Body of pancreas (tissue), 4 donors: Measurements from ENCODE around the gene TNNI3. TPM values are rescaled to one million over a fixed set of nuclear protein-coding genes. Genes with fewer than 3 reads are reported as not detected.

Source experiments
- ATAC-seq: fragments of 150-250 bp; one replicate; pipeline ENCODE4 v1.9.1; 2016
- DNase-seq, 4 donors: peaks; one replicate each; pipeline ENCODE4 v3.0.0-alpha.2; 2019
- H3K27ac ChIP-seq, 4 donors: fragments of 200-600 bp; sonication (generic); 1 replicate in 3 of 4; 2 replicates in 1 of 4; pipeline versions ENCODE4 v1.5.1 to v1.6.1; 2016 to 2019; ENCODE audit warnings: mild to moderate bottlenecking in 1 of 4, mixed read lengths in 1 of 4, moderate library complexity in 1 of 4
- H3K27me3 ChIP-seq, 2 donors: fragments of 200-600 bp; sonication (generic); one replicate each; pipeline ENCODE4 v1.6.0; 2016; ENCODE audit warnings: mild to moderate bottlenecking in 1 of 2
- H3K36me3 ChIP-seq, 2 donors: fragments of 200-600 bp; sonication (generic); replicated peaks in 1 of 2; 2 replicates each; pipeline ENCODE4 v1.5.1; 2016; ENCODE audit warnings: low read depth in 2 of 2; ENCODE audit not compliant: insufficient read depth in 1 of 2
- H3K4me1 ChIP-seq: fragments of 200-600 bp; sonication (generic); one replicate; pipeline ENCODE4 v1.6.0; 2016
- H3K4me3 ChIP-seq, 2 donors: fragments of 200-600 bp; sonication (generic); 1 replicate in 1 of 2; 2 replicates in 1 of 2; pipeline ENCODE4 v1.5.1; 2016 to 2019
- H3K9me3 ChIP-seq, 3 donors: fragments of 200-600 bp; sonication (generic); 1 replicate in 2 of 3; 2 replicates in 1 of 3; pipeline ENCODE4 v1.5.1; 2016
- POLR2A ChIP-seq, 3 donors: fragments of 450-650 bp; IDR thresholded peaks; one replicate each; pipeline ENCODE4 v1.6.1; 2016; ENCODE audit warnings: antibody characterized with exemption in 3 of 3, mild to moderate bottlenecking in 2 of 3
- WGBS, 2 donors: methylation state at CpG; one replicate each; pipeline ENCODE4 v1.1.5; 2017; 5-methylcytosine and 5-hydroxymethylcytosine counted together
- intact Hi-C: fragments of 100-400 bp; cut with DNase I; formaldehyde crosslinking; loops from one replicate; pipeline ENCODE4 v1.15.1; 2023
- total RNA-seq, 2 donors: library from RNA; depleted of rRNA; stranded (reverse); fragments of >200 nt; gene quantifications; one replicate each; pipeline ENCODE4 v1.1.0, GENCODE V29; 2016
- TF ChIP-seq, protein P1 (sequence below), 7 experiments: fragments of 450-650 bp in 4 of 7; fragments of 200-600 bp in 3 of 7; sonication (generic) in 3 of 7; IDR thresholded peaks; one replicate each; pipeline ENCODE4 v1.5.1; 2016 to 2019; ENCODE audit warnings: antibody characterized with exemption in 7 of 7

Gene TNNI3
- total RNA-seq, 2 donors from 2014 or later = not detected

DNA sequence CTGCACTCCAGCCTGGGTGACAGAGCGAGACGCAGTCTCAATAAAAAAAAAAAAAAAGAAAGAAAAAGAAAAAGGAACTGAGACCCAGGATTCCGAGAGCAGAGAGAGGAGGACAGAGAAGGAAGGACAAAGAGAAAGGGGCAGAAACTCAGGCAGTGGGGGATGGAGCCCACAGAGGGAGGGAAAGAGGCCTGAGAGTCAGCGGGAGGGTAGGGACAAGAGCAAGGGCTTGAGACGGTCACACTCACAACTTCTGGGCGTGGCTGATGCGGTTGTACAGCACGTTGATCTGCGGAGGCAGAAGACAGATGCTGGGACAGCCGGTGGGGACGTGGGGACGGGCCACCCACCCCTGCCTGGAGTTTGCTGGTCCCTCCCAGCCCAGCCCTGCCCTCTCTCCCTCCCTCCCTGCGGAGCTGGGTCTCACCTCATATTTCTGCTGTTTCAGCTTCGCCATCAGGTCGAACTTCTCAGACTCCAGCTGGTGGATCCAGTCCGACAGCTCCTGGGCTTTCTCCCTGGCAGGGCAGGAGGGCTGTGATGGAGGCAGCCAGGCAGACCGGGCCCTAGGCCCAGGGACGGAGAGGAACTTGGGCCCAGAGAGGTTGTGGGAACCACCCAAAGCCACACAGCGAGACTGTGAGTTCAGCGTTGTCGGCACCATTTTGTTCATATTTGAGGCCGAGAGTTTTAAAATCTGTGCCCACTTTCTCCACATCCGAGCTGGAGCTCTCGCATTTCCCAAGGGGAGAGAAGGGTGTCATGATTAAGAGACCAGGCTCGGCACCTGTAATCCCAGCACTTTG is 23.7 kb downstream of the TNNI3 start:
- Histone ChIP-seq H3K9me3 (no peaks in the 10 kb centered on the region), H3K4me1 (no peaks in the 10 kb centered on the region), H3K4me3 (no peak overlapping the region), H3K27me3 (peaks cover 0 to 15% of the 10 kb centered on the region in 2 donors), H3K27ac (no peak overlapping the region), H3K36me3 (no peaks in the 10 kb centered on the region)
- no peak for TF ChIP-seq POLR2A (IDR thresholded peaks at IDR 0.05)
- TF ChIP-seq, protein P1, sequence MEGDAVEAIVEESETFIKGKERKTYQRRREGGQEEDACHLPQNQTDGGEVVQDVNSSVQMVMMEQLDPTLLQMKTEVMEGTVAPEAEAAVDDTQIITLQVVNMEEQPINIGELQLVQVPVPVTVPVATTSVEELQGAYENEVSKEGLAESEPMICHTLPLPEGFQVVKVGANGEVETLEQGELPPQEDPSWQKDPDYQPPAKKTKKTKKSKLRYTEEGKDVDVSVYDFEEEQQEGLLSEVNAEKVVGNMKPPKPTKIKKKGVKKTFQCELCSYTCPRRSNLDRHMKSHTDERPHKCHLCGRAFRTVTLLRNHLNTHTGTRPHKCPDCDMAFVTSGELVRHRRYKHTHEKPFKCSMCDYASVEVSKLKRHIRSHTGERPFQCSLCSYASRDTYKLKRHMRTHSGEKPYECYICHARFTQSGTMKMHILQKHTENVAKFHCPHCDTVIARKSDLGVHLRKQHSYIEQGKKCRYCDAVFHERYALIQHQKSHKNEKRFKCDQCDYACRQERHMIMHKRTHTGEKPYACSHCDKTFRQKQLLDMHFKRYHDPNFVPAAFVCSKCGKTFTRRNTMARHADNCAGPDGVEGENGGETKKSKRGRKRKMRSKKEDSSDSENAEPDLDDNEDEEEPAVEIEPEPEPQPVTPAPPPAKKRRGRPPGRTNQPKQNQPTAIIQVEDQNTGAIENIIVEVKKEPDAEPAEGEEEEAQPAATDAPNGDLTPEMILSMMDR (IDR thresholded peaks at IDR 0.05) = no peak
- intact Hi-C loops = no loop called here
- DNase-seq (no peak), ATAC-seq (no peak)
- WGBS, 2 donors = 40 to 48% methylated on average over 18 to 25 of the region's 25 CpGs

DNA sequence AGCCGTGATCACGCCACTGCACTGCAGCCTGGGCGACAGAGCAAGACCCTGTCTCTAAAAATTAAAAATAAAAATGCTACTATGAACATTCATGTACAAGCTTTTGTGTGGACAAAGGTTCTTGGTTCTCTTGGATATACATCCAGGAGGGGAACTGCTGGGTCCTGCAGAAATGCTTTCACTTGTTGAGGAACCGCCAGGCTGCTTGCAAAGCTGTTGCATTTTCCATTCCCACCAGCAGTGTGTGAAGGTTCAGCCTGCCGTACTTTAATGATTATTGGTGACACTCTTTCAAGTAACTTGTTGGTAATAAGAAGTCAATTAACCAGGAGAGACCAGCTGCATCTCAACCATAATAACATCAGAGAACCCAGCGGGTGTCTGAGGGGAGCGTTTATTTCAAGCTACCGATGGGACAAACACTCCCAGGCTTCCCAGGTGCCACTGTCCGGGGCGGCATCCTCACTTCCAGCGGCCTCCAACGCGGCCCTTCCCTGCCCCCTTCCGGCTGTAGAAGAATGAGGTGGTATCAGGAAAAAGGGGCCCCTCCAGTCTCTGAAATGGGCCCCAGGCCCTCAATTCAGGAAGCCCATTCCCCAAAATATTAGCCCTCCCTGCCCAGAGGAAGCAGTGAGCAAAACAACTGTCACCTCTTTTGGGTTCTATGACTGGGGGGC is 24.9 kb downstream of the TNNI3 start:
- Histone ChIP-seq H3K9me3 (no peaks in the 10 kb centered on the region), H3K4me1 (no peaks in the 10 kb centered on the region), H3K36me3 (no peaks in the 10 kb centered on the region), H3K27me3 (peaks cover 0 to 15% of the 10 kb centered on the region in 2 donors), H3K4me3 (no peak overlapping the region), H3K27ac (no peak overlapping the region)
- 35 to 41% methylated on average over 6 to 14 of the region's 14 CpGs for WGBS, 2 donors
- DNase-seq = no peak
- TF ChIP-seq POLR2A (IDR thresholded peaks at IDR 0.05) = no peak
- TF ChIP-seq, protein P1 (IDR thresholded peaks at IDR 0.05) = peak in 2 of 7 experiments; percentile 5 to 10
- intact Hi-C loops = no loop called here
- ATAC-seq = no peak

DNA sequence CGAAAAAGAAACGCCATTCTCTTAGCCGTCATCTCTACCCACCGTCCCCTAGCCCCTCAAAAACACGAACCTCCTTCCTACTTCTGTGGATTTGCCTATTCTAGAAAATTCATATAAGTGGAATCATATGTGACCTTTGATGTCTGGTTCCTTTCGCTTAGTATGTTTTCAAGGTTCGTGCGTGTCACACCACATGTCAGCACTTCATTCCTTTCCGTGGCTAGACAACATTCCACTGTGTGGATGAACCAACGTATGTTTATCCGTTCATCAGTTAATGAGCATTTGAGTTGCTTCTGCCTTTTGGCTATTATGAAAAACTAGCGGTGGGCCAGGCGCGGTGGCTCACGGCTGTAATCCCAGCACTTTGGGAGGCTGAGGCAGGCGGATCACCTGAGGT is 26.1 kb downstream of the TNNI3 start:
- no peak for DNase-seq
- Histone ChIP-seq H3K4me3 (no peak overlapping the region), H3K27ac (no peak overlapping the region), H3K36me3 (no peaks in the 10 kb centered on the region), H3K27me3 (peaks cover 0 to 13% of the 10 kb centered on the region in 2 donors), H3K4me1 (no peaks in the 10 kb centered on the region), H3K9me3 (no peaks in the 10 kb centered on the region)
- TF ChIP-seq POLR2A (IDR thresholded peaks at IDR 0.05) = no peak
- intact Hi-C loops = no loop called here
- no peak for ATAC-seq
- 64 to 68% methylated on average over 11 to 16 of the region's 16 CpGs for WGBS, 2 donors

DNA sequence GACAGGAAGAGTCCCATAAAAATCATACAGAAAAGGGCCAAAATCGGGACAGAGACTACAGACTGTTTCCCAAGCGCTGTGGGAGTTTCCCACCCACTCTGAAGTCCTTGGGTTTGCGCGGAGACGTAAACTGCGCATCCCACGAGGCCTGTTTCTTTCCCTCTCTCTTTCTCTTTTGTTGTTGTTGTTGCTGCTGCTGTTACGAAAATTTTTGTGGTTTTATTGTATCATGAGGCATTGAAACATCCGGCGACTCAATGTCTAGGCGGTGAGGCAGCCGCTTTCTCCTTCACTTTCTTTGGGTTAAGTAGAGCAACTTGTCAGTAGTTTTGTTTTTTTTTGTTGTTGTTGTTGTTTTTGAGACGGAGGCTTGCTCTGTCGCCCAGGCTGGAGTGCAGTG is 38.5 kb downstream of the TNNI3 start:
- 73 to 89% methylated on average over 14 of the region's 14 CpGs for WGBS, 2 donors
- Histone ChIP-seq H3K4me1 (peaks cover 35% of the 10 kb centered on the region), H3K36me3 (no peaks in the 10 kb centered on the region), H3K9me3 (no peaks in the 10 kb centered on the region), H3K4me3 (no peak overlapping the region), H3K27me3 (no peaks in the 10 kb centered on the region), H3K27ac (no peak overlapping the region)
- intact Hi-C loops = no loop called here
- ATAC-seq = no peak
- DNase-seq = no peak
- TF ChIP-seq POLR2A (IDR thresholded peaks at IDR 0.05) = no peak
- TF ChIP-seq, protein P1 (IDR thresholded peaks at IDR 0.05) = no peak

DNA sequence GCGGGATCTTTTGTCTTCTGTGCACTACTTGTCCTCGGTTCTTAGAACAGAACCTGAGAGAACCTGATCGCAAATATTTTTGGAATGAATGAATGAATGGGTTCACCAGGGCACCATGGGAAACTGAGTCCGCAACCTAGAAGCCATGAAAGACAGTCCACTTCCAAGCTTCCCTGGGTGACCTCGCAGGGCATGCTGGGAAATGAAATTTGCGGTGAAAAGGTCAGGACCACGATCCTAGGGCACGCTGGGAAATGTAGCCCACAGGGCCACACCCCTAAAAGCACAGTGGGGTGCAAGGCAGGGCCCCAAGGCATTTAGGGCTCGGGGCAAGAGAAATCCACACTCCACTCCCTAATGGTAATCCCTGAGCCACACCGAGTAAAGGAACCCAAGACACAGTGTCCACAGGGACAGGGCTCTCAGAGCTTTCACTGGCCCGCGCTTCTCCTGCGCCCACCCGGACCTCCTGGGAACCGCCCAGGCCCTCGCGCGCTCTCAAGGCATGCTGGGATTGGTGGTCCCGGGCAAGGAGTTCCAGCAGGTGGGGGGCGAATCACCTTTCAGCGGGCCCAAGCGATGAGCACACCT is 39.0 kb downstream of the TNNI3 start:
- WGBS, 2 donors = 14 to 23% methylated on average over 4 to 22 of the region's 22 CpGs
- intact Hi-C loops = no loop called here
- Histone ChIP-seq H3K4me3 (peak overlapping the region in 1 of 2 donors; percentile 33), H3K4me1 (peaks cover 40% of the 10 kb centered on the region), H3K27me3 (no peaks in the 10 kb centered on the region), H3K36me3 (no peaks in the 10 kb centered on the region), H3K9me3 (no peaks in the 10 kb centered on the region), H3K27ac (peak overlapping the region in 3 of 4 donors; percentile 62 to 76 (median 75))
- ATAC-seq (no peak), DNase-seq (peak; percentile 31 to 53 (median 38))
- TF ChIP-seq, protein P1 (IDR thresholded peaks at IDR 0.05) = no peak
- TF ChIP-seq POLR2A (IDR thresholded peaks at IDR 0.05) = no peak
